HepG2 (cell line): Measurements from ENCODE around the gene FXYD6. TPM values are rescaled to one million over a fixed set of nuclear protein-coding genes. Genes with fewer than 3 reads are reported as not detected.

Source experiments
- ATAC-seq: fragments of 200-7000 bp; cut with Tn5 transposase; 3 replicates; pipeline ENCODE4 v1.9.1; 2020; ENCODE audit warnings: mild to moderate bottlenecking, moderate library complexity
- BruUV-seq: library from RNA; stranded (reverse); fragments of 400-500 nt; replicated peaks from 2 replicates; lab custom pipeline; 2021; lab: Mats Ljungman, UMichigan
- CTCF ChIA-PET: fragments of 300-600 bp; formaldehyde crosslinking; extraction: SDS; loops from one replicate; lab custom pipeline; 2021; ENCODE audit warnings: low total read pairs, inconsistent platforms, low intra/inter-chr PET ratio; lab: Yijun Ruan, JAX
- POLR2A ChIA-PET: fragments of 350-600 bp; sonication (Branson Sonifier 250); formaldehyde crosslinking; loops from one replicate; lab custom pipeline; 2020; ENCODE audit warnings: antibody characterized with exemption, inconsistent platforms; lab: Yijun Ruan, JAX
- DNase-seq: peaks from one replicate; pipeline ENCODE4 v3.0.0-alpha.2; 2015; ENCODE audit warnings: low spot score
- FAIRE-seq: peaks from 3 replicates; lab custom pipeline; 2011; peaks lifted over from hg19 to GRCh38; lab: Jason Lieb, UNC
- H2AFZ ChIP-seq: one replicate; pipeline ENCODE4 v1.6.1; 2011; ENCODE audit warnings: low read length, inconsistent platforms
- H3K27ac ChIP-seq: fragments of 300-600 bp; 3 replicates; pipeline ENCODE4 v1.8.0; 2011; ENCODE audit warnings: mixed run types, mild to moderate bottlenecking, mixed read lengths, low read length, inconsistent platforms; ENCODE audit not compliant: insufficient read depth; ENCODE audit errors: extremely low read length
- H3K27me3 ChIP-seq, 2 experiments: fragments of 200-600 bp in 1 of 2; 2 replicates in 1 of 2; 3 replicates in 1 of 2; pipeline versions ENCODE4 v1.6.0 to v1.8.0; 2011; ENCODE audit warnings: low read length in 2 of 2, mild to moderate bottlenecking in 2 of 2, moderate library complexity in 2 of 2, inconsistent platforms in 1 of 2; ENCODE audit not compliant: insufficient read depth in 2 of 2, control insufficient read depth in 1 of 2
- H3K36me3 ChIP-seq, 2 experiments: fragments of 200-600 bp in 1 of 2; replicated peaks in 1 of 2; 2 replicates in 1 of 2; 3 replicates in 1 of 2; pipeline versions ENCODE4 v1.5.1 to v1.8.0; 2011; ENCODE audit warnings: low read length in 2 of 2, inconsistent platforms in 1 of 2; ENCODE audit not compliant: insufficient read depth in 2 of 2, control insufficient read depth in 1 of 2
- H3K4me1 ChIP-seq: 2 replicates; pipeline ENCODE4 v1.5.1; 2012; ENCODE audit warnings: low read length, inconsistent platforms; ENCODE audit not compliant: insufficient read depth
- H3K4me2 ChIP-seq: 2 replicates; pipeline ENCODE4 v1.6.0; 2011; ENCODE audit warnings: low read depth, low read length, inconsistent platforms
- H3K4me3 ChIP-seq, 3 experiments: fragments of 200-600 bp in 1 of 3; sonication (generic), shearing (Covaris generic) in 1 of 3; replicated peaks in 1 of 3; 2 replicates each; pipeline ENCODE4 v1.5.1; 2011 to 2016; ENCODE audit warnings: low read length in 3 of 3, inconsistent platforms in 2 of 3, low read depth in 2 of 3, mild to moderate bottlenecking in 2 of 3, control low read depth in 1 of 3, mixed read lengths in 1 of 3; ENCODE audit not compliant: insufficient read depth in 1 of 3
- H3K79me2 ChIP-seq: one replicate; pipeline ENCODE4 v1.6.1; 2011; ENCODE audit warnings: low read length, inconsistent platforms; ENCODE audit not compliant: insufficient read depth
- H3K9ac ChIP-seq: 2 replicates; pipeline ENCODE4 v1.6.0; 2011; ENCODE audit warnings: mild to moderate bottlenecking, low read depth, low read length, inconsistent platforms; ENCODE audit not compliant: insufficient read depth
- H3K9me3 ChIP-seq: 2 replicates; pipeline ENCODE4 v1.5.1; 2012; ENCODE audit warnings: mild to moderate bottlenecking, low read length
- H4K20me1 ChIP-seq: 2 replicates; pipeline ENCODE4 v1.6.0; 2011; ENCODE audit warnings: inconsistent platforms, mild to moderate bottlenecking, low read length, moderate library complexity; ENCODE audit not compliant: insufficient read depth
- BCL6 ChIP-seq: IDR thresholded peaks from 2 replicates; pipeline ENCODE4 v1.6.1; 2016; ENCODE audit warnings: missing genetic modification reagents, missing compliant biosample characterization
- CHCHD3 ChIP-seq: sonication (generic); formaldehyde crosslinking; IDR thresholded peaks from 2 replicates; pipeline ENCODE4 v1.8.0; 2022; ENCODE audit warnings: mild to moderate bottlenecking, missing genetic modification reagents, moderate library complexity
- EZH2 ChIP-seq: conservative IDR thresholded peaks from 2 replicates; pipeline ENCODE4 v1.6.1; 2012; ENCODE audit warnings: mild to moderate bottlenecking, low read depth, low read length, moderate library complexity
- FOXP1 ChIP-seq, 2 experiments: fragments of 450-650 bp in 1 of 2; IDR thresholded peaks; 2 replicates each; pipeline ENCODE4 v1.6.1; 2017 to 2018; ENCODE audit warnings: antibody characterized with exemption in 1 of 2
- GFI1 ChIP-seq: sonication (generic); formaldehyde crosslinking; IDR thresholded peaks from 2 replicates; pipeline ENCODE4 v1.5.0; 2020; ENCODE audit warnings: missing genetic modification reagents, mild to moderate bottlenecking, borderline replicate concordance
- MED8 ChIP-seq: sonication (generic); formaldehyde crosslinking; IDR thresholded peaks from 2 replicates; pipeline ENCODE4 v1.8.1; 2023; ENCODE audit warnings: mild to moderate bottlenecking, missing genetic modification reagents; ENCODE audit not compliant: insufficient replicate concordance
- RAD21 ChIP-seq: fragments of 450-650 bp; formaldehyde crosslinking; IDR thresholded peaks from 2 replicates; pipeline ENCODE4 v1.5.0; 2020; ENCODE audit warnings: mild to moderate bottlenecking
- SKI ChIP-seq: fragments of 450-650 bp; IDR thresholded peaks from one replicate; pipeline ENCODE4 v1.6.1; 2018; ENCODE audit warnings: mild to moderate bottlenecking; ENCODE audit not compliant: partially characterized antibody
- SOX13 ChIP-seq, 3 experiments: fragments of 450-650 bp in 1 of 3; sonication (generic) in 1 of 3; formaldehyde crosslinking in 1 of 3; IDR thresholded peaks in 2 of 3; conservative IDR thresholded peaks in 1 of 3; 2 replicates each; pipeline versions ENCODE4 v1.5.0 to v1.6.1; 2016 to 2020; ENCODE audit warnings: antibody characterized with exemption in 1 of 3, mild to moderate bottlenecking in 1 of 3, missing compliant biosample characterization in 1 of 3, missing genetic modification reagents in 1 of 3, moderate library complexity in 1 of 3
- TCF7 ChIP-seq: sonication (generic); IDR thresholded peaks from 2 replicates; pipeline ENCODE4 v1.6.1; 2016; ENCODE audit warnings: antibody characterized with exemption, low read depth
- TSC22D2 ChIP-seq: sonication (generic); formaldehyde crosslinking; IDR thresholded peaks from 2 replicates; pipeline ENCODE4 v1.5.1; 2020; ENCODE audit warnings: missing genetic modification reagents, mild to moderate bottlenecking, borderline replicate concordance
- ZNF441 ChIP-seq: sonication (generic); formaldehyde crosslinking; IDR thresholded peaks from 2 replicates; pipeline ENCODE4 v1.7.0; 2021; ENCODE audit warnings: missing genetic modification reagents, borderline replicate concordance
- ZNF670 ChIP-seq: sonication (generic); formaldehyde crosslinking; IDR thresholded peaks from 2 replicates; pipeline ENCODE4 v1.8.0; 2022; ENCODE audit warnings: mild to moderate bottlenecking, missing genetic modification reagents, borderline replicate concordance
- ZNF891 ChIP-seq: sonication (generic); formaldehyde crosslinking; IDR thresholded peaks from 2 replicates; pipeline ENCODE4 v1.5.0; 2020; ENCODE audit warnings: mild to moderate bottlenecking, missing genetic modification reagents
- WGBS: methylation state at CpG from one replicate; pipeline ENCODE4 v1.1.6; 2017; ENCODE audit warnings: low lambda C conversion rate; 5-methylcytosine and 5-hydroxymethylcytosine counted together
- in situ Hi-C: cut with HindIII; loops from 2 replicates; pipeline ENCODE4 v1.10.0; 2017; ENCODE audit warnings: low pct_unique_long_range_greater_than_20kb; ENCODE audit not compliant: extremely low pct_ligation_motif_present
- intact Hi-C: fragments of 100-400 bp; cut with micrococcal nuclease; formaldehyde crosslinking; loops from one replicate; pipeline ENCODE4 v1.10.0; 2022; ENCODE audit not compliant: unreplicated experiment
- polyA plus RNA-seq, 8 experiments: library from polyadenylated mRNA; depleted of rRNA in 3 of 8; stranded (reverse) in 7 of 8; unstranded in 1 of 8; fragments of >200 nt; fragmentation: Illumina TruSeq in 4 of 8; extraction: Trizol in 4 of 8; gene quantifications; 2 replicates each; pipeline versions ENCODE4 v1.2.1 to v1.2.3, GENCODE V29; 2011 to 2016; ENCODE audit warnings: low read depth in 4 of 8, missing spikeins in 1 of 8, mixed read lengths in 1 of 8; ENCODE audit not compliant: insufficient read depth in 1 of 8
- total RNA-seq, 5 experiments: library from RNA; depleted of rRNA; stranded (reverse); fragments of >200 nt; fragmentation: Illumina TruSeq; extraction: Trizol; gene quantifications; 2 replicates each; pipeline ENCODE4 v1.2.3, GENCODE V29; 2016; ENCODE audit warnings: low read depth in 1 of 5
- TF ChIP-seq, protein P1 (sequence below), 2 experiments: fragments of 450-650 bp in 1 of 2; sonication (generic) in 1 of 2; formaldehyde crosslinking; IDR thresholded peaks; 2 replicates each; pipeline versions ENCODE4 v1.5.0 to v1.8.0; 2020 to 2022; ENCODE audit warnings: mild to moderate bottlenecking in 1 of 2, missing genetic modification reagents in 1 of 2
- TF ChIP-seq, protein P2 (sequence below): sonication (generic); formaldehyde crosslinking; IDR thresholded peaks from 2 replicates; pipeline ENCODE4 v1.5.1; 2020; ENCODE audit warnings: mild to moderate bottlenecking, missing genetic modification reagents, moderate library complexity

FXYD6 gene
- total and polyA plus RNA-seq, 2 of the 13 experiments (the other 11 are each of a cell fraction or from before 2014, with no cell fraction given): not detected

DNA sequence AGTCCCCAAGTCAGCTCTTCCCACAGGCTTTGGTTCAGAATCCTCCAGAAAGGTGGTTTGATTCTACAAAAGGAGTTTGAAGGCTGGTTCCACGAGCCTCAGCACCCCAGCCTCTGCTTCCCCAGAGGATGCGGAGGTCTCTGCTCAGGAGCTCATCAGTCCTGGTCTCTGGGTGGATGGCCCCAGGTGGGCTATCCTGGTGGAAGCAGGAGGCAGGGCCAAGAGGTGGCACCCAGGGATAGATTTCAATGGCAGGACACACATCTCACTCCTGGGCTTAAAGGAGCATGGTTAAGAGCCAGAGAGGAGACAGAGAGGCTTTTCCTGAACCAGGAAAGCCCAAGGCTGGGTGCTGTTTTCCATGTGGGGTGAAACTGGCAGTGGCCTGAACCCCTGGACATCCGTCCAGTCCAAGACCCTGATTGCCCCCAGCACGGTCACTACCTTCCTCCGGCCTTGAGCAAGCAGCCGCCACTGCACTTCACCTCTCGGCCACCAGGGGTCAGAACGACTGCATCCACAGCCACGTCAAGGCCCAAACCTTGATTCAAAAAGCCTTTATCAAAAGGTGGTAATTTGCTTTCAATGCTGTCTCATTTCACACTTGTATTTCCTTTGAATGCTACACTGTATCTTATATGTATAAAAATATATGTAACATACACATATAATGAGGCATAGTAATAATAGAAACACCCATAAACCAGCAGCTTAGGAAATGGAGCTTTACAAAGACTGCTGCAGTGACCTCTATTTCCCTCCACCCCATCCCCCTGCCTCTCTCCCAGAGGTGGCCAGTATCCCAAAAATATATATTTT, 32.6 kb downstream of the FXYD6 start:
- Histone ChIP-seq H3K79me2 (no peaks in the 10 kb centered on the region), H2AFZ (no peak overlapping the region), H3K9ac (no peak overlapping the region), H3K27me3 (peaks cover 8 to 27% of the 10 kb centered on the region in 2 experiments; a peak in 3 of 5 replicates), H3K27ac (no peak overlapping the region), H3K4me3 (no peak overlapping the region), H3K4me1 (no peaks in the 10 kb centered on the region), H3K4me2 (no peak overlapping the region), H3K36me3 (no peaks in the 10 kb centered on the region), H3K9me3 (no peaks in the 10 kb centered on the region), H4K20me1 (no peaks in the 10 kb centered on the region)
- peak; percentile 15 for FAIRE-seq
- ChIA-PET POLR2A (interaction anchor here (1.0 kb wide), 1 partner anchor 103 kb away, joined by 4 read pairs; no protein-coding TSS in a partner anchor), CTCF (interaction anchor here (1.4 to 3.9 kb wide), 3 partner anchors 101 to 209 kb away, joined by 8 to 33 read pairs (median 14); no protein-coding TSS in a partner anchor)
- in situ Hi-C loops (no loop called here), intact Hi-C loops (loop anchor here (1.0 to 10.0 kb wide), 3 partner anchors 61 to 209 kb away; no protein-coding TSS in a partner anchor)
- 12% methylated on average over 8 of the region's 9 CpGs for WGBS
- peak; percentile 83 for ATAC-seq
- BruUV-seq: no TSS peak
- DNase-seq: no peak
- TF ChIP-seq GFI1 (CRISPR knock-in tag) (no peak), BCL6 (CRISPR knock-in tag) (no peak), ZNF441 (CRISPR knock-in tag) (no peak), EZH2 (no peak), RAD21 (peak; percentile 59; the same call in 1 of the 2 replicates), FOXP1 (IDR thresholded peaks at IDR 0.05) (no peak), FOXP1 (CRISPR knock-in tag; IDR thresholded peaks at IDR 0.05) (no peak), CHCHD3 (CRISPR knock-in tag) (no peak), SKI (no peak), ZNF670 (CRISPR knock-in tag) (no peak), SOX13 (IDR thresholded peaks at IDR 0.05) (no peak), SOX13 (CRISPR knock-in tag; conservative IDR thresholded peaks at IDR 0.05 in 1 of 2, IDR thresholded peaks at IDR 0.05 in 1 of 2) (no peak), TCF7 (no peak), MED8 (CRISPR knock-in tag) (no peak), TSC22D2 (CRISPR knock-in tag) (no peak), ZNF891 (no peak)
- TF ChIP-seq, protein P1, sequence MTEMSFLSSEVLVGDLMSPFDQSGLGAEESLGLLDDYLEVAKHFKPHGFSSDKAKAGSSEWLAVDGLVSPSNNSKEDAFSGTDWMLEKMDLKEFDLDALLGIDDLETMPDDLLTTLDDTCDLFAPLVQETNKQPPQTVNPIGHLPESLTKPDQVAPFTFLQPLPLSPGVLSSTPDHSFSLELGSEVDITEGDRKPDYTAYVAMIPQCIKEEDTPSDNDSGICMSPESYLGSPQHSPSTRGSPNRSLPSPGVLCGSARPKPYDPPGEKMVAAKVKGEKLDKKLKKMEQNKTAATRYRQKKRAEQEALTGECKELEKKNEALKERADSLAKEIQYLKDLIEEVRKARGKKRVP (CRISPR knock-in tag; IDR thresholded peaks at IDR 0.05): no peak
- TF ChIP-seq, protein P2, sequence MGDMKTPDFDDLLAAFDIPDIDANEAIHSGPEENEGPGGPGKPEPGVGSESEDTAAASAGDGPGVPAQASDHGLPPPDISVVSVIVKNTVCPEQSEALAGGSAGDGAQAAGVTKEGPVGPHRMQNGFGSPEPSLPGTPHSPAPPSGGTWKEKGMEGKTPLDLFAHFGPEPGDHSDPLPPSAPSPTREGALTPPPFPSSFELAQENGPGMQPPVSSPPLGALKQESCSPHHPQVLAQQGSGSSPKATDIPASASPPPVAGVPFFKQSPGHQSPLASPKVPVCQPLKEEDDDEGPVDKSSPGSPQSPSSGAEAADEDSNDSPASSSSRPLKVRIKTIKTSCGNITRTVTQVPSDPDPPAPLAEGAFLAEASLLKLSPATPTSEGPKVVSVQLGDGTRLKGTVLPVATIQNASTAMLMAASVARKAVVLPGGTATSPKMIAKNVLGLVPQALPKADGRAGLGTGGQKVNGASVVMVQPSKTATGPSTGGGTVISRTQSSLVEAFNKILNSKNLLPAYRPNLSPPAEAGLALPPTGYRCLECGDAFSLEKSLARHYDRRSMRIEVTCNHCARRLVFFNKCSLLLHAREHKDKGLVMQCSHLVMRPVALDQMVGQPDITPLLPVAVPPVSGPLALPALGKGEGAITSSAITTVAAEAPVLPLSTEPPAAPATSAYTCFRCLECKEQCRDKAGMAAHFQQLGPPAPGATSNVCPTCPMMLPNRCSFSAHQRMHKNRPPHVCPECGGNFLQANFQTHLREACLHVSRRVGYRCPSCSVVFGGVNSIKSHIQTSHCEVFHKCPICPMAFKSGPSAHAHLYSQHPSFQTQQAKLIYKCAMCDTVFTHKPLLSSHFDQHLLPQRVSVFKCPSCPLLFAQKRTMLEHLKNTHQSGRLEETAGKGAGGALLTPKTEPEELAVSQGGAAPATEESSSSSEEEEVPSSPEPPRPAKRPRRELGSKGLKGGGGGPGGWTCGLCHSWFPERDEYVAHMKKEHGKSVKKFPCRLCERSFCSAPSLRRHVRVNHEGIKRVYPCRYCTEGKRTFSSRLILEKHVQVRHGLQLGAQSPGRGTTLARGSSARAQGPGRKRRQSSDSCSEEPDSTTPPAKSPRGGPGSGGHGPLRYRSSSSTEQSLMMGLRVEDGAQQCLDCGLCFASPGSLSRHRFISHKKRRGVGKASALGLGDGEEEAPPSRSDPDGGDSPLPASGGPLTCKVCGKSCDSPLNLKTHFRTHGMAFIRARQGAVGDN (CRISPR knock-in tag): 0 out of 2 replicates have a peak, but pooled peaks have one; percentile 16
